Cardiac fibroblast (primary cell): ENCODE measurements around the gene TMEM164.

Experiments
- DNase-seq, 2 donors: peaks; one replicate each; pipeline versions ENCODE4 v3.0.0 to v3.0.0-alpha.2; 2010; ENCODE audit warnings: low read depth in 2 of 2
- H3K4me3 ChIP-seq, 2 donors: replicated peaks in 1 of 2; 1 replicate in 1 of 2; 2 replicates in 1 of 2; pipeline ENCODE4 v1.5.1; 2011; ENCODE audit warnings: low read depth in 2 of 2, low read length in 2 of 2, mild to moderate bottlenecking in 2 of 2, moderate library complexity in 1 of 2
- CTCF ChIP-seq: IDR thresholded peaks from one replicate; pipeline ENCODE4 v1.5.1; 2011; ENCODE audit warnings: low read depth, mild to moderate bottlenecking, low read length, inconsistent platforms

The TMEM164 gene

GRCh38 chrX:110070970-110071369, 68.1 kb downstream of the TMEM164 start:
- H3K4me3 ChIP-seq = no peak overlapping the region
- no peak for DNase-seq
- no peak for TF ChIP-seq CTCF

GRCh38 chrX:110081320-110081719, 78.4 kb downstream of the TMEM164 start:
- no peak for TF ChIP-seq CTCF
- no peak for DNase-seq
- H3K4me3 ChIP-seq = no peak overlapping the region

GRCh38 chrX:110081740-110082139, 78.8 kb downstream of the TMEM164 start:
- DNase-seq = peak; percentile 77 to 86
- TF ChIP-seq CTCF = no peak
- H3K4me3 ChIP-seq = no peak overlapping the region

GRCh38 chrX:110082161-110082560, 79.2 kb downstream of the TMEM164 start:
- H3K4me3 ChIP-seq = no peak overlapping the region
- DNase-seq = peak; percentile 93 to 94
- no peak for TF ChIP-seq CTCF

- peak; percentile 32 to 62 for DNase-seq
- H3K4me3 ChIP-seq = no peak overlapping the region
- TF ChIP-seq CTCF = no peak
Measured at GRCh38 chrX:110086162-110086915, 83.4 kb downstream of the TMEM164 start.

GRCh38 chrX:110086916-110087484, 84.1 kb downstream of the TMEM164 start:
- no peak overlapping the region for H3K4me3 ChIP-seq
- no peak for TF ChIP-seq CTCF
- peak; percentile 86 to 96 for DNase-seq
